HG03378 (cell line): ENCODE data around the gene CLDN6.

Experiments
- ATAC-seq: cut with Tn5 transposase; IDR thresholded peaks from one replicate; pipeline ENCODE4 v1.9.1; 2021; ENCODE audit warnings: mild to moderate bottlenecking, moderate library complexity; ENCODE audit not compliant: unreplicated experiment

Gene CLDN6

GRCh38 chr16:2992383-2993081, 25.5 kb downstream of the CLDN6 start:
- ATAC-seq = no peak

DNA sequence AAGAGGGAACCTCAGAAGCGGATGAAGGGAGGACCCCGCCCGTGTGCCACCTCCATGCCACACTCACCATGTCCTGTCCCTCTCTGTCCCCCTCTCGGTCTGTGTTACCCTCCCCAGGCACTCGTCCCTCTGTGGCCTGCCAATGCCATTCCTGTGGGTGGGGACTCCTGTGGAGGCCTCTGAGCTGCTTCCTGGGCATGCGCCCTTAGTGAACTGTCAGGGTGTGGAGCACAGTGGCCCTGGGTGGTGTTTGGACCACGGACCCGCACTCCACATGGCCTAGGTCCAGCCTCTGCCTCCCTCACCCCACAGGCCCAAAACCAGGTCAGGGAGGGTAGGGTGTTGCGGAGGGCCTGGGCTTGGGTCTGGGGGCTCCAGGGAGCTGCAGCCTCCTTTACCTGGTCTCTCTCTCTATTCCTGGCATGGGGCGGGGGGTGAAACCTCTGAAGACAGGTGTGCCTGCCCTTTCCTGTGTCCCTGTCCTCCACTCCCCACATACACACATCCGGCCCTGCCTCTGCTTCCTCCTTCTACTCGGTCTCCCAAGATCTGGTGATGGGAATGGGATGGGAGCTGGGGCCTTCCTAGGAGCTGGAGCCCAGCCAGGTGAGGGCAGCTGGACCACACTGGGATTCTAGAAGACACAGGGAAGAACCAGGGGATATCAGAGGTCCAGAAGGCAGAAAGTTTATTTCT, 26.3 kb downstream of the CLDN6 start:
- no peak for ATAC-seq

DNA sequence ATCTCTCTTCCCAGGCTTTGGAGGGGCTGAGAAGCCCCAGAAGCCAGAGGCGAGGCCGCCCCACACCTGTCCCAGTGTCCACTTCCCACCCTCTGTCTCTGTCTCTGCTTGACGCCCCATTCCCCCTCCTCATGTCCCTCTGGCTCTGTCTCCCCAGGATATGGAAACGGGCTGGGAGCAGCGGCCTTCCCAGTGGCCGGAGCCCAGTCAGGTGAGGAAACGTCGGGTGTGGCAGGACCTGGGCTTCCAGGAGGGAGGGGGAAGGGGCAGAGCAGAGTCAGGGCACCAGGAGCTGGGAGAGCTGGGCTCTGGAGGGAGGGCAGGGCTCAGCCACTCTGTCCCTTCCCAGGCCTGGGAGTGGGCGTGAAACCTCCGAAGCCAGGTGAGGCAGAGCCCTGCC, 27.1 kb downstream of the CLDN6 start:
- ATAC-seq = no peak

DNA sequence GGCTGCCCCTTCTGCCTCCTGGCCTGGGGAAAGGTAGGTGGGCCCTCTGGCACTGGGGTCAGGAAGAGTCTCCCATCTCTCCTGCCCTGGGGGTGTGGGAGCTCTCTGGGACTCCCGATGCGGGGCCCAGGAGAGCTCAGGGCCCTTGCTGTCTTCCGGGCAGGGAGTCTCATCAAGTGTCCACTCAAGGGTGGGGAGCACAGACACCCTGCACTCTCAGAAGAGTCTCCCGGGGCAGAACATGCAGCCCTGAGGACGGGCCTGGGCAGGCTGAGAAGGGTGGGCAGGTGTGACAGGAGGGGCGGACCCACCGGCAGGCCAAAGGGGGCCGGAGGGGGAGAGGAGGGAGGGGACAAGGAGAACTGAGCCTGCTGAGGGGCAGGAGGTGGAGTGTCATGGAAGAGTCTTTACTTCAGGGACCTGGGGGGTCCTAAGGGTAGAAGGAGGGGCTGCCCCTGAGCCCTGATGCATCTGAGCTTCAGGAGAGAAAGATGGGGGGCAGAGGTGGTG, 29.3 kb downstream of the CLDN6 start:
- ATAC-seq = no peak

DNA sequence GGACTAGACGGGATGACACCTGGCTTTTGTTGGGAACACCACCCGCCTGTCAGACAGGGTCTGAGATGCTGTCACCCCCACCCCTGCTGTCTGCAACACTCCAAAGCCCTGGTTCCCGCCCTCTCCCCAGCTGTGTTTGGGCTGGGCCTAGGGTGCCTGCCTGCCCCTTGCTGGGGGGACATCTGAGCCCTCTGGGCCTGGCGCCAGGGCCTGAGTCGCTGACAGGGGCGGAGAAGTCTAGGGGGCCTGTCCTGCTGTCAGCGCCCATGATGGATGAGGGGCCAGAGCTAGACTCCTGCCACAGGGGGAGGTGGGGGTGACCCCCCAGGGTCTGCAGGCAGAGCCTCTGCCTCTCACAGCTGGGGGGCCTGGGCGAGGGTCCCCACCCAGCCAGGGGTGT, 30.1 kb downstream of the CLDN6 start:
- no peak for ATAC-seq

- no peak for ATAC-seq
Observed at GRCh38 chr16:2987286-2987685, 30.7 kb downstream of the CLDN6 start.

- no peak for ATAC-seq
Observed at GRCh38 chr16:2986623-2987188, 31.3 kb downstream of the CLDN6 start.

DNA sequence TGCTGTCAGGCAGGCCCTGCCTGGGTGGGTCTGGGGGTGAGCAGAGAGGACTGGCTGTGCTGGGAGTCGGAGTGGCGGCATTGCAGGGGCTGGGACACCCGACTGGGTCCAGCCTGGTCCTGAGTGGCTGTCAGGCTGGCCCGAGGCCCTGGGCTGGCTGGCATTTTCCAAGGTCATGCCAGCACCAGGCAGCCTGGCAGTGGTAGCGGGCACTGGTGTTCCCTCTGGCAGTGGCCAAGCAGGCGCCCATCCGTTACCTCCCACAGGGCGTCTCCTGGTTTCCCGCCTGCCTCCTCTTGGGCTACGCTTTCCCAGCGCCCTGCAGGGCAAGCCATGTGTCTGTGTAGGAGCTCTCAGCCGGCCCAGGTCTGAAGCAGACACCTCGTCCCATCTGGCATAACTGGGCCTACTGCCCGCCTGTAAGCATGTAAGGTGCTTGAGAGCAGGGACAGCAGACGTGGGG, 32.1 kb downstream of the CLDN6 start:
- ATAC-seq = no peak

DNA sequence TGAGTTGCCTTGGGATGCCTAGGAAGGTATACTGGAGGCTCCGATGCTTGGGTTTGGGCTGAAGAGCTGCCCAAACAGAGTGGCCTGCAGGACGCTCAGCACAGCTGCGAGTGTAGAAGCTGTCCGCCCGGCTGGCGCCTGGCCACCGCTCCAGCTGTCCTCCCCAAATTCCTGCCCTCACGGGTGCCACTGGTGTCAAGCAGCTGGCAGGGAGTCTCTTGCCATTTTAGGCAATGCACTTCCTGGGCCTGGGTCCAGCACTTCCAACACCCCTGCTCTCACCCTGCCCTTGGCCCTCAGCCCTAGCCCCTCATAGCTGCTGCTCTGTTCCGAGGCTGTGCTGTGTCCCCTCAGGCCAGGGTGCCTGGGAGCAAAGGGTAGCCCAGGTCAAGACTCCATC, 32.5 kb downstream of the CLDN6 start:
- no peak for ATAC-seq

DNA sequence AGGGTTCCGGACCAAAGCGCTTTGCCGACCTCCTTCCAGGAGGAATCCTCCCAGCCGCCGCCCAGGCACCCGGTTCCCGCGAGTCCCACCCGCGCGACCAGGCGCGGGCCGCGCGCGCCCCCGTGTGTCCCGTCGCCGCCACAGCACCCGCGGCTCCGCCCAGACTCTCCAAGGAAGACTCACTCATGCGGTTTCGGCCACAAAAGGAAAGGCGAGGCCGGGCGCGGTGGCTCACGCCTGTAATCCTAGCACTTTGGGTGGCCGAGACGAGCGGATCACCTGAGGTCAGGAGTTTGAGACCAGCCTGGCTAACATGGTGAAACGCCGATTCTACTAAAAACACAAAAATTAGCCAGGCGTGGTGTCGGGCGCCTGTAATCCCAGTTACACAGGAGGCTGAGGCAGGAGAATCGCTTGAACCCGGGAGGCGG, 34.3 kb downstream of the CLDN6 start:
- ATAC-seq = no peak

GRCh38 chr16:2982402-2982801, 35.6 kb downstream of the CLDN6 start:
- no peak for ATAC-seq

GRCh38 chr16:2981899-2982250, 36.1 kb downstream of the CLDN6 start:
- ATAC-seq = no peak

GRCh38 chr16:2981177-2981898, 36.6 kb downstream of the CLDN6 start:
- no peak for ATAC-seq

- ATAC-seq = peak; percentile 53
Observed at GRCh38 chr16:2980227-2981176, 37.5 kb downstream of the CLDN6 start, which contains the start of gene PKMYT1. Gene PKMYT1, minus strand, starts transcription at chr16:2980446. Its CDS starts 789 bp downstream, at chr16:2979657.

GRCh38 chr16:2979669-2980226, 38.2 kb downstream of the CLDN6 start:
- no peak for ATAC-seq

GRCh38 chr16:2977440-2977839, 40.5 kb downstream of the CLDN6 start:
- no peak for ATAC-seq

DNA sequence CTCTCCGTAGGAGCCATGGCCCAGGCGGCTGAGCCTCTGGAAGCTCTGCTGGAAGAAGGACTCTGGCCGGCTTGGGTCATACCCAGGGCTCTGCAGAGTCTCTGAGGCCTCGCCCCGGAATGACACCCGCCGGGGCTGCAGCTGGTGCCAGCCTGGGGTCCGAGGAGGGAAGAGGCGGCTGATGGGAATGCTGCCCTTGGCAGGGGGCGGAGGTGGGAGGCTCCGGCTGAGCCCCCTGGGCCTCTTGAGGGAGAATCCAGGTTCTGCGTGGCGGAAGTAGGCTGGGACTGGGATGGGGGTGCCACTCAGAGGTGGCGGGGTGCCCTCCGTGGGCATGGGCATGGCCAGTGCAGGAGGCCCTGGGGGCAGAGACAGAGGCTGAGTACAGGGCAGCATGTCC, 41.3 kb downstream of the CLDN6 start:
- ATAC-seq = no peak

- ATAC-seq = no peak
Observed at GRCh38 chr16:2976201-2976600, 41.8 kb downstream of the CLDN6 start.

DNA sequence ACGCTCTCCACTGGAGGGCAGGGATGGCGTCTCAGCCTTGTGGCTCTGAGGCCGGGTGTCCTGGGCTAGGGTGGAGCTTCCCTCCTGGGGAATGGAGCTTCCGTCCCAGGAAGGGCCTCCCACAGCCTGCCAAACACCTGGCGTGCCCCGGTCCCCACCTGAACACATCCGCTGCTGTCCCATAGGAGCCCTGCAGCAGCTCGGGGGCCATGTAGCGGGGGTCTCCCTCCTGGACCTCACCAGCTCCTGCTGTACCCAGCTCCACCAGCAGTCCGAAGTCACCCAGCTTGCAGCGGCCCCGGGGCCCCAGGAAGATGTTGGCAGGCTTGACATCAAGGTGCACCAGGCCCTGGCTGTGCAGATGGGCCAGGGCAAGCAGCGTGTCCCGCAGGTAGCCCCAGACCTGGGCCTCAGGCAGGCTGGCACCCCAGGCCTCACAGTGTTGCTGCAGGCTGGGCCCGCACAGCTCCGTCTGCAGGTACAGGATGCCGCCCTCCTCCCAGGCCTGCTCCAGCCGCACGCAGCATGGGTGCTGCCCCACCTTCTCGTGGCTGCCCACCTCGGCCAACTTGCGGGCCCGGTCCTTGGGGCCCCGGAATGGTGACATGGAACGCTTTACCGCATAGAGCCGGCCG, 42.7 kb downstream of the CLDN6 start:
- no peak for ATAC-seq
